GM12878 (cell line): ENCODE measurements around the gene LTBP3. TPM values are rescaled to one million over a fixed set of nuclear protein-coding genes. Genes with fewer than 3 reads are reported as not detected.

Source experiments
- ATF7 ChIP-seq: fragments of 450-650 bp; IDR thresholded peaks from 2 replicates; pipeline ENCODE4 v1.6.1; 2016; ENCODE audit warnings: low read depth, mild to moderate bottlenecking
- BCL11A ChIP-seq: IDR thresholded peaks from 2 replicates; pipeline ENCODE4 v1.6.1; 2011; ENCODE audit warnings: low read depth, low read length
- CEBPB ChIP-seq, 2 experiments: fragments of 150-350 bp in 1 of 2; IDR thresholded peaks; 2 replicates each; pipeline ENCODE4 v1.6.1; 2012 to 2014; ENCODE audit warnings: low read depth in 2 of 2, low read length in 2 of 2, borderline replicate concordance in 1 of 2, inconsistent platforms in 1 of 2
- CREB1 ChIP-seq: IDR thresholded peaks from 2 replicates; pipeline ENCODE4 v1.6.1; 2012; ENCODE audit warnings: low read depth, mild to moderate bottlenecking, inconsistent platforms
- CREM ChIP-seq: IDR thresholded peaks from 2 replicates; pipeline ENCODE4 v1.6.1; 2014; ENCODE audit warnings: antibody characterized with exemption, low read depth
- EP300 ChIP-seq, 2 experiments: fragments of 150-350 bp in 1 of 2; IDR thresholded peaks; 2 replicates each; pipeline ENCODE4 v1.6.1; 2011 to 2012; ENCODE audit warnings: low read depth in 2 of 2, low read length in 2 of 2, borderline replicate concordance in 1 of 2, improper control_type of control experiment in 1 of 2, inconsistent platforms in 1 of 2; ENCODE audit not compliant: control insufficient read depth in 1 of 2
- ETV6 ChIP-seq, 2 experiments: fragments of 450-650 bp in 1 of 2; IDR thresholded peaks in 1 of 2; conservative IDR thresholded peaks in 1 of 2; 2 replicates each; pipeline ENCODE4 v1.6.1; 2014; ENCODE audit warnings: antibody characterized with exemption in 1 of 2, borderline replicate concordance in 1 of 2, low read depth in 1 of 2, mild to moderate bottlenecking in 1 of 2, moderate library complexity in 1 of 2
- HDGF ChIP-seq: fragments of 450-650 bp; IDR thresholded peaks from 2 replicates; pipeline ENCODE4 v1.6.1; 2016; ENCODE audit warnings: antibody characterized with exemption
- IRF5 ChIP-seq: fragments of 450-650 bp; IDR thresholded peaks from 2 replicates; pipeline ENCODE4 v1.6.1; 2017; ENCODE audit warnings: borderline replicate concordance
- JUNB ChIP-seq: IDR thresholded peaks from 2 replicates; pipeline ENCODE4 v1.6.1; 2016; ENCODE audit warnings: antibody characterized with exemption, mild to moderate bottlenecking
- JUND ChIP-seq: IDR thresholded peaks from 2 replicates; pipeline ENCODE4 v1.6.1; 2012; ENCODE audit warnings: low read depth, mild to moderate bottlenecking, low read length, improper control_type of control experiment, moderate library complexity
- MXI1 ChIP-seq: fragments of 150-350 bp; IDR thresholded peaks from 2 replicates; pipeline ENCODE4 v1.6.1; 2011; ENCODE audit warnings: low read depth, mild to moderate bottlenecking, inconsistent platforms, low read length, improper control_type of control experiment
- NBN ChIP-seq: fragments of 450-650 bp; IDR thresholded peaks from 2 replicates; pipeline ENCODE4 v1.6.1; 2016
- NFYA ChIP-seq: IDR thresholded peaks from 2 replicates; pipeline ENCODE4 v1.6.1; 2011; ENCODE audit warnings: low read depth, mild to moderate bottlenecking, low read length, improper control_type of control experiment, borderline replicate concordance
- NFYB ChIP-seq: IDR thresholded peaks from 2 replicates; pipeline ENCODE4 v1.6.1; 2011; ENCODE audit warnings: low read depth, mild to moderate bottlenecking, low read length, improper control_type of control experiment, moderate library complexity; ENCODE audit not compliant: insufficient read depth
- PAX5 ChIP-seq: IDR thresholded peaks from 2 replicates; pipeline ENCODE4 v1.6.1; 2011; ENCODE audit warnings: low read depth, low read length, borderline replicate concordance
- RAD21 ChIP-seq: IDR thresholded peaks from 2 replicates; pipeline ENCODE4 v1.6.1; 2011; ENCODE audit warnings: mild to moderate bottlenecking, low read depth, low read length, moderate library complexity; ENCODE audit not compliant: insufficient read depth
- REST ChIP-seq: IDR thresholded peaks from 2 replicates; pipeline ENCODE4 v1.6.1; 2012; ENCODE audit warnings: mild to moderate bottlenecking, low read depth, low read length
- RUNX3 ChIP-seq: IDR thresholded peaks from 2 replicates; pipeline ENCODE4 v1.6.1; 2012; ENCODE audit warnings: low read length, inconsistent platforms
- SKIL ChIP-seq: fragments of 450-650 bp; IDR thresholded peaks from 2 replicates; pipeline ENCODE4 v1.6.1; 2017; ENCODE audit warnings: mild to moderate bottlenecking, low read depth, inconsistent platforms; ENCODE audit not compliant: poor library complexity, severe bottlenecking
- SMAD5 ChIP-seq: IDR thresholded peaks from 2 replicates; pipeline ENCODE4 v1.6.1; 2016; ENCODE audit warnings: antibody characterized with exemption, low read depth
- SP1 ChIP-seq: IDR thresholded peaks from one replicate; pipeline ENCODE4 v1.6.1; 2011; ENCODE audit warnings: low read depth, low read length
- TAF1 ChIP-seq: IDR thresholded peaks from 2 replicates; pipeline ENCODE4 v1.6.1; 2011; ENCODE audit warnings: mild to moderate bottlenecking, low read depth, low read length, borderline replicate concordance
- TCF12 ChIP-seq: IDR thresholded peaks from 2 replicates; pipeline ENCODE4 v1.6.1; 2011; ENCODE audit warnings: low read depth, mild to moderate bottlenecking, low read length
- polyA plus RNA-seq, 11 experiments: library from polyadenylated mRNA; depleted of rRNA in 4 of 11; unstranded in 6 of 11; stranded (reverse) in 5 of 11; fragments of >200 nt; fragmentation: Nextera tagmentation in 4 of 11; fragmentation: Illumina TruSeq in 1 of 11; extraction: Ambion mirVana in 4 of 11; extraction: Trizol in 1 of 11; gene quantifications; 1 replicate in 1 of 11; 2 replicates in 10 of 11; pipeline versions ENCODE4 v1.2.1 to v1.2.3, GENCODE V29; 2011 to 2016; ENCODE audit warnings: inconsistent platforms in 2 of 11, missing spikeins in 2 of 11, low read depth in 1 of 11
- total RNA-seq, 4 experiments: library from RNA; depleted of rRNA in 3 of 4; stranded (reverse); fragments of >200 nt in 3 of 4; fragmentation: Illumina TruSeq in 1 of 4; extraction: Trizol in 1 of 4; gene quantifications; 2 replicates each; pipeline versions ENCODE4 v1.2.1 to v1.2.3, GENCODE V29; 2013 to 2021

LTBP3 gene
- total and polyA plus RNA-seq, 10 of the 15 experiments (the other 5 are each of a cell fraction or from before 2014, with no cell fraction given) = 2.2 to 12.2 (median 6.2) TPM; not detected in 2

- TF ChIP-seq EP300 (IDR thresholded peaks at IDR 0.05; ENCODE audit: borderline replicate concordance in 1 of 2, control insufficient read depth in 1 of 2, low read depth in 2 of 2, low read length in 2 of 2) (no peak), NFYB (no peak), SMAD5 (no peak), JUNB (no peak), ATF7 (0 out of 2 replicates have a peak, but pooled peaks have one; percentile 6), SKIL (no peak), RUNX3 (peak; percentile 41), TCF12 (peak; percentile 11; the same call in 1 of the 2 replicates), CREM (0 out of 2 replicates have a peak, but pooled peaks have one; percentile 43), MXI1 (peak; percentile 32; the same call in 1 of the 2 replicates), BCL11A (no peak), RAD21 (peak; percentile 74), IRF5 (no peak), NBN (peak; percentile 77; the same call in 1 of the 2 replicates), PAX5 (peak; percentile 71; the same call in 1 of the 2 replicates), CEBPB (IDR thresholded peaks at IDR 0.05; ENCODE audit: borderline replicate concordance in 1 of 2, low read depth in 2 of 2, low read length in 2 of 2) (no peak), NFYA (no peak), HDGF (peak; percentile 25; the same call in 1 of the 2 replicates), JUND (no peak), CREB1 (no peak), TAF1 (no peak; the same call in 1 of the 2 replicates), ETV6 (conservative IDR thresholded peaks at IDR 0.05 in 1 of 2, IDR thresholded peaks at IDR 0.05 in 1 of 2; ENCODE audit: borderline replicate concordance in 1 of 2, low read depth in 1 of 2) (0 out of 4 replicates have a peak, but pooled peaks of 1 of the 2 experiments have one; percentile 18), SP1 (peak; percentile 34), REST (no peak)
Measured at GRCh38 chr11:65540290-65541092, 17.7 kb downstream of the LTBP3 start (continued).
